GM18519 (cell line): ENCODE data around the gene DIP2B.
"Not testable (repeated sequence)": the region's sequence is repeated elsewhere in the genome, so short reads cannot be mapped to it uniquely, and the experiment has no call there.

Experiments used
- ATAC-seq: cut with Tn5 transposase; IDR thresholded peaks from one replicate; pipeline ENCODE4 v1.9.1; 2021; ENCODE audit warnings: mild to moderate bottlenecking, moderate library complexity; ENCODE audit not compliant: unreplicated experiment, low FRiP score

The DIP2B gene

DNA sequence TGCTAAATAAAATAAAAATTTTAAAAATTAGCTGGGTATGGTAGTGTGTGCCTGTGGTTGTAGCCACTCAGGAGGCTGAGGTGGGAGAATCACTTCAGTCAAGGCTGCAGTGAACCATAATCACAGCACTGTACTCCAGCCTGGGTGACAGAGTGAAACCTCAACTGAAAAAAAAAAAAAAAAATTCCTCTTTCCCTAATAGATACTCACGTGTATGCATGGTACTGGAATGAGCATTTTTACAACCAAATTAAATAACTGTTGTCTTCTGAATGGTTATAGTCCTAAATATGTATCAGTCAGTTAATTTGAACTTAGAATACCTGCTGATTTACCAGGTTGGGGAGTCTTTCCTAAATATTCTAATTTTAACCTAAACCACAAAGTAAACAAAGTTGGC is 160.8 kb downstream of the DIP2B start:
- ATAC-seq = no peak

DNA sequence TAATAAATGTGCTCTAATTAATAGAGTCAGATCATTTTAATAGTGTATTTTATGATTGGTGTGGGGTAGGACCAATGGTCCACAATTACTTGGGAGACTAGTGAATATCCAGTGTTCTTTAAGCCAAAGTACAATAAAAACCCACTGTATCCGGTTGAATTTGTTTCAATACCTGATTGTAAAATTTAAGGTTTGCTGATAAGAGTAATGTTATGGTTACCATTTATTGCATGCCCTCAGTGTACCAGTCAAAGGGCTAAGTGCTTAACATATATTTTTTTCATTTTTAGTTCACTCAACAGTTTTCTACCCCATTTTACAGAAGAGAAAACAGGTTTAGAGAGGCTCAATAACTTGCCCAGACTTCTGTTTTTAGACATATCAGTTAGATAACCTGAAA is 161.2 kb downstream of the DIP2B start:
- ATAC-seq = no peak

GRCh38 chr12:50672158-50672557 is 167.4 kb downstream of the DIP2B start:
- ATAC-seq = no peak

GRCh38 chr12:50676756-50677155 is 172.0 kb downstream of the DIP2B start:
- no peak for ATAC-seq

- ATAC-seq = no peak
These were observed 173.1 kb downstream of the DIP2B start for GRCh38 chr12:50677858-50678257.

- ATAC-seq = no peak
These were observed 174.0 kb downstream of the DIP2B start for GRCh38 chr12:50678650-50679365.

DNA sequence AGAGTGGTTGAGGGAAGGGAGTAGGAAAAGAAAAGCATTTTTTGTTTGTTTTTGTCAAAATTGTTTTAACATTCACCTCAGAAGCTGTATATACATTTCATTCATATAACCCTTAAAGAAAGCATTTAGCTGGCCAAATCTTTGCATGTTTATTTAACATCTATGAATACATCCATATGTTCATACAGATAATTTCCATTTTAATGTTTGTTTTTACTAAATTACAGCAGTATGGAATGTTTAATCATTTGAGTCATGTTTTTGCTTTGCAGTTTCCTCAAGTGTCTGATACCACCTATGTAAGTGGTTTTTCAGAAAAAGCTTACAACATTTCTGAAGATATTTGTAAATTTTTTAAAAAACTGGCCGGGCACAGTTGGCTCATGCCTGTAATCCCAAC is 174.8 kb downstream of the DIP2B start:
- no peak for ATAC-seq

- ATAC-seq = not testable (repeated sequence)
These were observed 176.3 kb downstream of the DIP2B start for GRCh38 chr12:50681064-50681463.

GRCh38 chr12:50685641-50686040 is 180.9 kb downstream of the DIP2B start:
- ATAC-seq = no peak

GRCh38 chr12:50686406-50686805 is 181.6 kb downstream of the DIP2B start:
- no peak for ATAC-seq

GRCh38 chr12:50686976-50687375 is 182.2 kb downstream of the DIP2B start:
- ATAC-seq = no peak

DNA sequence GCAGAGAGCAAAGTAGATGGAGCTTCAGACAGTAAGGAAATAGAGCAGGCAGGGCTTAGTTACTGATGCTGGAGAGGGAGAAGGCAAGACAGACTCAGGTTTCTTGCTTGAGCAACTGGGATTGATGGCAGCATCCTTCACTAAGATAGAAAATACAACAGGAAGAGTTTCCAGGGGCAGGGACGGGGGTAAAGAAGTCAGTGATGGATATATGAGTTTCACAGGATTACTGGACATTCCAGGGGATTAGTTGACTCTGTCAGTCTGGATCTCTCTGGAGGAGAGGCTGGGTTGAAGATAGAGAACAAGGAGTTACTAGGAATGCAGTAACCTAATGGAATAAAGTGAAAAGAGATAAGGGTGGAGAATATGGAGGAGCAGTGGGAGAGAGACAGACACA is 184.7 kb downstream of the DIP2B start:
- no peak for ATAC-seq

- no peak for ATAC-seq
These were observed 186.1 kb downstream of the DIP2B start for GRCh38 chr12:50690925-50691324.

DNA sequence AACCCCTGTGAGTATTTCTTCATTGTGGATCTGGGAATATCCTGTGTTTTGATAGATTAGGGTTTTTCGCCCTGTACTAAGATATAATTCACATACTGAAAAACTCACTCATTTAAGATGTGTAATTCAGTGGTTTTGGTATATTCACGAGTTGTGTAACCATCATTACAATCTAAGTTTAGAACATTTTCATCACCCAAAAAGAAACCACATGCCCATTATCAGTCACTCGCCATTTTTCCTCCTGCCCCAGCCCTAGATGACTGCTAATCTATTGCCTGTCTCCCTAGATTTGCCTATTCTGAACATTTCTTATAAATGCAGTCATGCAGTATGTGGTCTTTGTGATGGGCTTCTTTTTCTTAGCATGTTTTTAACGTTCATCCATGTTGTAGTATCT is 191.2 kb downstream of the DIP2B start:
- no peak for ATAC-seq

DNA sequence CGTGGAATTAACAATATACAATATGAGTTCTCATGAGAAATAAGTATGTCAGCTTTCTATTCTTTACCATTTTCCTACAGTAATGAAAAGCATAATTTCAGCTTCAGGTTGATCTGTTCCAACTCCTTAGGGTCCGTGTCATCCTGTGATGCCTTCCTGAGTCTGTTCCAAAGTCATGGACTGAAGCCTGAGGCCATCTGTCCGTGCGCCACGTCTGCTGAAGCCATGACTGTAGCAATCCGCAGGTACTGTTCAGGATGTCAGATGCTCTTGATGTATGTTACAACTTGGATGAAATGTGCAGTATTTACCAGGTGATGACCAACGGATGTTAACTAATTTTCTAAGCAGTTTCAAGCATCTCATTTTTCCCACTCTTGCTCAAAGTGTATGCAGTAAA is 192.1 kb downstream of the DIP2B start:
- ATAC-seq = no peak

- no peak for ATAC-seq
These were observed 194.4 kb downstream of the DIP2B start for GRCh38 chr12:50699154-50699553.

- no peak for ATAC-seq
These were observed 195.2 kb downstream of the DIP2B start for GRCh38 chr12:50699940-50700339.

DNA sequence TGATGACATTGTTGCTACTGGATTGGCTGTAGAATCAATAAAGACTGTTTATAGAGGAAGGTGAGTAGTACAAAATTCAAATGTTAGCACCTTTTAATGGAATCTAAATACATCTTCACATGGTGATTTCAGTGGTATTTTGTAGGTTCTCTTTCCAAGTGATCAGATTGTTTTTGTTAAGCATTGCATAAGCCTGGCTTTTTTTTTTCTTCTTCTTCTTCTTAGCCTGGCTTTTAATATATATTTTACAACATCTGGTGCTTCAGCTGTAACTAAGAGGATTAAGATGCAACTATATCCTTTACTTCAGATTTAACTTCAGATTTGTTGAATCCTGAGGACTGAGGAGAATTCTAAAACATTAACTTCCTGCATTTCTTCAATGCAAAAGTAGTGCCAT is 201.8 kb downstream of the DIP2B start:
- no peak for ATAC-seq

DNA sequence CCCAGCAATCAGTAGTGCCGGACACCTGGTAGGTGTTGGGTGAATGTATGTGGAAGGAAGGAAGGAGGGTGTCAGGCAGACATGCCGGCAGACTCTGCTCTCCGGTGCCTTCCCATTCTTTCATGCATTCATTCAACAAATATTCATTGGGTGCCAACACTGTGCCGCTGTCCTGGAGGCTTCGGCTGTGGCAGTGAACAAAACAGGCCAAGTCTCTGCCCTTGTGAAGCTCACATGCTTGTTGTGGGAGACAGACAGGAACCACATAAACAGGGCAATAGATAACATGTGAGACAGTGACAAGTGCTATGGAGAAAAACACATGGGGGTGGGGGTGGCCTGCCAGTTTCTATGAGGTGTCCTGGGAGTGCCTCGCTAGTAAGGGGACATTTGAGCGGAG is 202.6 kb downstream of the DIP2B start:
- ATAC-seq = no peak

- no peak for ATAC-seq
These were observed 203.8 kb downstream of the DIP2B start for GRCh38 chr12:50708631-50709030.

GRCh38 chr12:50711121-50711520 is 206.3 kb downstream of the DIP2B start:
- no peak for ATAC-seq

DNA sequence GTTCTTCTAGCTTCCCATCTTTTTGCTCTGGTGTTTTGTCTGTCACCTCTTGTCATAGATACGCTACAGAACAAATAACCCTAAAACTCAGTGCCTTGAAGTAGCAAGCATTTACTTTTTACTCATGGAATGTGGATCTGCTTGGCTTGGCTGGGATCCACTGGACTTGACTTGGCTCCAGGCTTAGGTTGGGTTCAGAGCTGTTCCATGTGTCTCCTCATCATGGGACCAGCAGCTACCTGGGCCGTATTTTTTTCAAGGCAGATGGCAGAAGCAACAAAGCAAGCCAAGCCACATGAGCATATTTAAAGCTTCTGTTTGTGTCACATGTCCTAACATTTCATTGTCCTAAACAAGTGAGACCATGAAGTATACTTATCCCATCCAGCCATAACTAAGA is 210.4 kb downstream of the DIP2B start:
- no peak for ATAC-seq

GRCh38 chr12:50718760-50719159 is 214.0 kb downstream of the DIP2B start:
- no peak for ATAC-seq
